A673 (cell line): Measurements from ENCODE around the gene PLPP1.

Source experiments
- EZH2 ChIP-seq: fragments of 200-600 bp; sonication (generic); IDR thresholded peaks from 2 replicates; pipeline ENCODE4 v1.6.1; 2017; ENCODE audit warnings: borderline replicate concordance, low read depth, mild to moderate bottlenecking, mixed read lengths, antibody characterized with exemption, low read length; ENCODE audit not compliant: poor library complexity, severe bottlenecking
- TF ChIP-seq, protein P1 (sequence below): fragments of 300-800, 200-600 bp; sonication (generic); conservative IDR thresholded peaks from 2 replicates; pipeline ENCODE4 v1.5.1; 2017; ENCODE audit warnings: low read depth, mild to moderate bottlenecking, antibody characterized with exemption, low read length, moderate library complexity, mixed read lengths

DNA sequence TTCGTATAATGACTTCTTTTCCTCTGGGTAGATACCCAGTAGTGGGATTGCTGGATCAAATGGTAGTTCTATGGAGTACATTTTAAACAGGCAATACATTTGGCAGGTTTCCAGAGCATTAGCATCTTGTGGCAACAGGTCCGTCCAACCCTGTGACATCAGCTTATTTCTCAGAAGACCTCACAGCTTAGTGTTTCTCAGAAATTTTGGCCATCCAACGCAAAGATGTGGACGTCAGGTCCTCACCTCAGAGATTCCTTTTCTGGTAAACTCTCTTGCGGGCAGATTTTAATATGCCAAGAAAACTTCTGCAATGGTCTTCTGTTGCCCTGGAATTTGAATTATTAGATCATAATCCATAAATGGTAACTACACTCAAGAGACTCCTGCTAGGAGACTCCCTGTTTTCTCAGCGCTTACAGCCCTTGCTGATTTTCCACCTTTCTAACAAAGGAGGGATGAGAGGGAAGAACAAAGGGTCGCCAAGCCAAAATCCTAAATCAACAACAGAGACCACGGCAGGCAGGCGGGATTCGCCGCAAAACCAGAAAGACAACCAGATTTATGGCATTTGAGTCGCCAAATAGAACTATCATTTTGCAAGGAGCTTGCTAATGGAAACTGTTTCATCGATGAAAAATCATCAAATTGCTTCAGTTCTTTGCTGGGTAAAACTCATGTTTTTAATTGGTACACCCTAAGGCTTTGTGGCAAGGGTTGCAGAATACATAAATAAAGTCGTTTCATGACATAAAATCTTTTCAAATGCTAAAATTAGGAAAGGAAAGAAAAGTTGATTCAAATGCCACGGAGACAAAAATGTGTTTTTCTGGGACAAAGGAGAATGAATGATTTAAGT, 34.1 kb upstream of the PLPP1 start:
- TF ChIP-seq, protein P1, sequence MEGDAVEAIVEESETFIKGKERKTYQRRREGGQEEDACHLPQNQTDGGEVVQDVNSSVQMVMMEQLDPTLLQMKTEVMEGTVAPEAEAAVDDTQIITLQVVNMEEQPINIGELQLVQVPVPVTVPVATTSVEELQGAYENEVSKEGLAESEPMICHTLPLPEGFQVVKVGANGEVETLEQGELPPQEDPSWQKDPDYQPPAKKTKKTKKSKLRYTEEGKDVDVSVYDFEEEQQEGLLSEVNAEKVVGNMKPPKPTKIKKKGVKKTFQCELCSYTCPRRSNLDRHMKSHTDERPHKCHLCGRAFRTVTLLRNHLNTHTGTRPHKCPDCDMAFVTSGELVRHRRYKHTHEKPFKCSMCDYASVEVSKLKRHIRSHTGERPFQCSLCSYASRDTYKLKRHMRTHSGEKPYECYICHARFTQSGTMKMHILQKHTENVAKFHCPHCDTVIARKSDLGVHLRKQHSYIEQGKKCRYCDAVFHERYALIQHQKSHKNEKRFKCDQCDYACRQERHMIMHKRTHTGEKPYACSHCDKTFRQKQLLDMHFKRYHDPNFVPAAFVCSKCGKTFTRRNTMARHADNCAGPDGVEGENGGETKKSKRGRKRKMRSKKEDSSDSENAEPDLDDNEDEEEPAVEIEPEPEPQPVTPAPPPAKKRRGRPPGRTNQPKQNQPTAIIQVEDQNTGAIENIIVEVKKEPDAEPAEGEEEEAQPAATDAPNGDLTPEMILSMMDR = no peak
- TF ChIP-seq EZH2 = no peak
